K562 (cell line): ENCODE results near the gene DCAF8. TPM values are rescaled to one million over a fixed set of nuclear protein-coding genes. Genes with fewer than 3 reads are reported as not detected.
A peak's percentile ranks its signal among the peaks of the same experiment; 100 is the strongest.

ENCODE experiments used
- ATAC-seq: fragments of 200-7000 bp; cut with Tn5 transposase; 3 replicates; pipeline ENCODE4 v1.9.1; 2020; ENCODE audit warnings: moderate library complexity
- BruUV-seq: library from RNA; stranded (reverse); fragments of 400-500 nt; replicated peaks from 2 replicates; lab custom pipeline; 2021; lab: Mats Ljungman, UMichigan
- CTCF ChIA-PET: fragments of 300-600 bp; formaldehyde crosslinking; extraction: SDS; loops from one replicate; lab custom pipeline; 2021; ENCODE audit warnings: low intra/inter-chr PET ratio; lab: Yijun Ruan, JAX
- POLR2A ChIA-PET: fragments of 300-600, 350-650 bp; sonication (Branson Sonifier 250); formaldehyde crosslinking; extraction: SDS; loops from one replicate; lab custom pipeline; 2021; ENCODE audit warnings: antibody characterized with exemption, inconsistent platforms; lab: Yijun Ruan, JAX
- DNase-seq, 4 experiments: peaks; one replicate each; pipeline versions ENCODE4 v3.0.0 to v3.0.0-alpha.2; 2011 to 2018; ENCODE audit warnings: low spot score in 3 of 4, mixed read lengths in 3 of 4; ENCODE audit errors: extremely low read depth in 1 of 4
- FAIRE-seq: peaks from 2 replicates; lab custom pipeline; 2011; peaks lifted over from hg19 to GRCh38; lab: Jason Lieb, UNC
- H2AFZ ChIP-seq: 2 replicates; pipeline ENCODE4 v1.6.0; 2011; ENCODE audit warnings: low read depth, low read length, control low read depth, inconsistent platforms
- H3K27ac ChIP-seq: fragments of 200-600 bp; 3 replicates; pipeline ENCODE4 v1.8.0; 2011; ENCODE audit warnings: low read depth, mild to moderate bottlenecking, control low read depth, inconsistent platforms, low read length, moderate library complexity, mixed read lengths; ENCODE audit errors: extremely low read depth
- H3K27me3 ChIP-seq, 2 experiments: fragments of 300-600 bp in 1 of 2; 2 replicates in 1 of 2; 3 replicates in 1 of 2; pipeline versions ENCODE4 v1.6.0 to v1.8.0; 2011; ENCODE audit warnings: inconsistent platforms in 2 of 2, low read length in 2 of 2, mild to moderate bottlenecking in 1 of 2, mixed read lengths in 1 of 2, moderate library complexity in 1 of 2; ENCODE audit not compliant: control insufficient read depth in 2 of 2, insufficient read depth in 2 of 2
- H3K36me3 ChIP-seq: fragments of 300-600 bp; 3 replicates; pipeline ENCODE4 v1.8.0; 2011; ENCODE audit warnings: mild to moderate bottlenecking, low read length, inconsistent platforms; ENCODE audit not compliant: control insufficient read depth, insufficient read depth
- H3K4me1 ChIP-seq, 2 experiments: fragments of 200-600 bp in 1 of 2; replicated peaks in 1 of 2; 2 replicates in 1 of 2; 3 replicates in 1 of 2; pipeline versions ENCODE4 v1.5.1 to v1.8.0; 2011; ENCODE audit warnings: inconsistent platforms in 2 of 2, low read length in 2 of 2, mild to moderate bottlenecking in 1 of 2, mixed read lengths in 1 of 2, moderate library complexity in 1 of 2; ENCODE audit not compliant: control insufficient read depth in 2 of 2, insufficient read depth in 2 of 2
- H3K4me2 ChIP-seq: 2 replicates; pipeline ENCODE4 v1.6.1; 2011; ENCODE audit warnings: low read length, control low read depth, inconsistent platforms, mixed read lengths; ENCODE audit not compliant: insufficient read depth
- H3K4me3 ChIP-seq: fragments of 200-600 bp; sonication (generic), shearing (Covaris generic); 2 replicates; pipeline ENCODE4 v1.5.1; 2016; ENCODE audit warnings: control low read depth, inconsistent platforms
- H3K79me2 ChIP-seq: fragments of 200-600 bp; 3 replicates; pipeline ENCODE4 v1.8.0; 2011; ENCODE audit warnings: low read length, inconsistent platforms; ENCODE audit not compliant: control insufficient read depth, insufficient read depth
- H3K9ac ChIP-seq, 2 experiments: 2 replicates each; pipeline versions ENCODE4 v1.6.0 to v1.6.1; 2011; ENCODE audit warnings: low read depth in 2 of 2, low read length in 2 of 2, control low read depth in 1 of 2, inconsistent platforms in 1 of 2, mild to moderate bottlenecking in 1 of 2, mixed read lengths in 1 of 2; ENCODE audit not compliant: insufficient read depth in 1 of 2
- H3K9me1 ChIP-seq: one replicate; pipeline ENCODE4 v1.6.0; 2011; ENCODE audit warnings: inconsistent platforms, mild to moderate bottlenecking, low read length, moderate library complexity; ENCODE audit not compliant: control insufficient read depth, insufficient read depth
- H3K9me3 ChIP-seq: replicated peaks from 2 replicates; pipeline ENCODE4 v1.5.1; 2011; ENCODE audit warnings: low read depth, low read length, inconsistent platforms; ENCODE audit not compliant: control insufficient read depth, insufficient read depth
- H4K20me1 ChIP-seq: replicated peaks from 2 replicates; pipeline ENCODE4 v1.6.1; 2011; ENCODE audit warnings: low read length, inconsistent platforms, mixed read lengths; ENCODE audit not compliant: control insufficient read depth, insufficient read depth
- GTF2F1 ChIP-seq: IDR thresholded peaks from 2 replicates; pipeline ENCODE4 v1.6.1; 2011; ENCODE audit warnings: low read depth, low read length, improper control_type of control experiment
- KAT2B ChIP-seq: IDR thresholded peaks from one replicate; pipeline ENCODE4 v1.6.1; 2012; ENCODE audit warnings: low read depth, mild to moderate bottlenecking, control low read depth, inconsistent platforms, low read length, moderate library complexity
- NONO ChIP-seq, 2 experiments: fragments of 200-400 bp in 1 of 2; fragments of 450-650 bp in 1 of 2; formaldehyde crosslinking in 1 of 2; IDR thresholded peaks; 2 replicates each; pipeline ENCODE4 v1.6.1; 2017; ENCODE audit warnings: low read depth in 2 of 2, mild to moderate bottlenecking in 2 of 2, moderate library complexity in 2 of 2, low read length in 1 of 2
- SAFB2 ChIP-seq: fragments of 200-400 bp; formaldehyde crosslinking; IDR thresholded peaks from 2 replicates; pipeline ENCODE4 v1.6.1; 2018; ENCODE audit warnings: borderline replicate concordance, low read length, low read depth, moderate library complexity; ENCODE audit not compliant: severe bottlenecking
- TCF7 ChIP-seq: sonication (generic); IDR thresholded peaks from 2 replicates; pipeline ENCODE4 v1.6.1; 2016; ENCODE audit warnings: antibody characterized with exemption, borderline replicate concordance
- ZNF165 ChIP-seq: fragments of 250-450 bp; sonication (Bioruptor Pico); IDR thresholded peaks from 2 replicates; pipeline ENCODE4 v1.4.0; 2020; ENCODE audit warnings: borderline replicate concordance
- ZNF217 ChIP-seq: sonication (generic); formaldehyde crosslinking; IDR thresholded peaks from 2 replicates; pipeline ENCODE4 v1.8.0; 2022; ENCODE audit warnings: mild to moderate bottlenecking, missing genetic modification reagents
- ZNF263 ChIP-seq: sonication (generic); formaldehyde crosslinking; IDR thresholded peaks from 2 replicates; pipeline ENCODE4 v1.8.0; 2022; ENCODE audit warnings: mild to moderate bottlenecking, missing genetic modification reagents, borderline replicate concordance
- ZNF766 ChIP-seq: fragments of 200-800 bp; sonication (Bioruptor generic); conservative IDR thresholded peaks from 2 replicates; pipeline ENCODE4 v1.6.1; 2016; ENCODE audit warnings: missing genetic modification characterization, missing compliant biosample characterization
- WGBS: fragments of 100-300 bp; shearing (Covaris generic); methylation state at CpG from one replicate; pipeline ENCODE4 v1.1.6; 2016; ENCODE audit warnings: low coverage, mixed read lengths; ENCODE audit not compliant: insufficient coverage; ENCODE audit errors: missing lambda C conversion rate; 5-methylcytosine and 5-hydroxymethylcytosine counted together
- in situ Hi-C: fragments of 300-500 bp; cut with MboI; formaldehyde crosslinking; loops from 4 replicates; pipeline ENCODE4 v1.15.0; 2018; ENCODE audit warnings: inconsistent platforms, mixed read lengths
- intact Hi-C: fragments of 100-400 bp; cut with micrococcal nuclease; formaldehyde crosslinking; loops from 2 replicates; pipeline ENCODE4 v1.14.2; 2022
- polyA plus RNA-seq, 8 experiments: library from polyadenylated mRNA; depleted of rRNA in 4 of 8; stranded (reverse) in 5 of 8; unstranded in 3 of 8; fragments of >200 nt; fragmentation: Nextera tagmentation in 2 of 8; fragmentation: Illumina TruSeq in 1 of 8; extraction: Ambion mirVana in 2 of 8; extraction: Trizol in 1 of 8; gene quantifications; 2 replicates each; pipeline versions ENCODE4 v1.2.1 to v1.2.3, GENCODE V29; 2011 to 2014; ENCODE audit warnings: inconsistent platforms in 1 of 8, missing spikeins in 1 of 8
- total RNA-seq, 7 experiments: library from RNA; depleted of rRNA in 6 of 7; stranded (reverse); fragments of >200 nt in 6 of 7; fragmentation: Illumina TruSeq in 2 of 7; extraction: Trizol in 2 of 7; gene quantifications; 2 replicates each; pipeline versions ENCODE4 v1.2.1 to v1.2.3, GENCODE V29; 2011 to 2021; ENCODE audit warnings: low replicate concordance in 1 of 7
- TF ChIP-seq, protein P1 (sequence below): sonication (generic); formaldehyde crosslinking; IDR thresholded peaks from 2 replicates; pipeline ENCODE4 v1.8.0; 2022; ENCODE audit warnings: mild to moderate bottlenecking, missing genetic modification reagents, borderline replicate concordance
- TF ChIP-seq, protein P2 (sequence below), 3 experiments: IDR thresholded peaks in 2 of 3; conservative IDR thresholded peaks in 1 of 3; 2 replicates each; pipeline ENCODE4 v1.5.1; 2011 to 2012; ENCODE audit warnings: low read length in 3 of 3, mild to moderate bottlenecking in 3 of 3, control low read depth in 2 of 3, improper control_type of control experiment in 1 of 3, inconsistent platforms in 1 of 3, low read depth in 1 of 3, mixed read lengths in 1 of 3, moderate library complexity in 1 of 3; ENCODE audit not compliant: insufficient read depth in 2 of 3
- TF ChIP-seq, protein P3 (sequence below): fragments of 250-450 bp; sonication (Bioruptor Pico); IDR thresholded peaks from 2 replicates; pipeline ENCODE4 v1.5.0; 2022; ENCODE audit warnings: mild to moderate bottlenecking
- TF ChIP-seq, protein P4 (sequence below), 2 experiments: fragments of 250-450 bp in 1 of 2; fragments of 450-650 bp in 1 of 2; sonication (Bioruptor Pico) in 1 of 2; IDR thresholded peaks; 2 replicates each; pipeline versions ENCODE4 v1.6.1 to v1.8.0; 2016 to 2021; ENCODE audit warnings: mild to moderate bottlenecking in 2 of 2, moderate library complexity in 2 of 2, missing compliant biosample characterization in 1 of 2, missing genetic modification characterization in 1 of 2

The DCAF8 gene
- total and polyA plus RNA-seq, 9 of the 15 experiments (the other 6 are each of a cell fraction or from before 2014, with no cell fraction given) = 11.6 to 149 (median 81.3) TPM

DNA sequence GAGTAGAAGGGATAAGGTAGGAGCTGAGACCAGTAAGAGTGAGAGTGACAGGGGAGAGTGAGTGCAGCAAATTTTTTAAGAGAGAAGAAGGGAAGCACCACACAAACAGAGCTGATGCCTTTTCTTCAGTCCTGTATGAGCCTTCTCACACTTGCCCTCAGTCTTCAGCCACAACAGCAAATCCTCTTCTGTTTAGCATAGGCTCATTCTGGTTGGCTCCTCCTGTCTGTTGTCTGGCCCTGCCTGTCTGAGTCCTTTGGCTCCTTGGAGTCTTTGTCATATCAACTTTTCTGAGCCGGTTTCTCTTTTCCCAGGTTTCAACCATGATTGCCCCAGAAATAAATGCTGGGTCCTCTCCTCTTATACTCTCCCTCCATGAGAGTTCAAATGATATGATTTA, 84.7 kb downstream of the DCAF8 start:
- ChIA-PET CTCF (no interaction called here), POLR2A (no interaction called here)
- DNase-seq = no peak
- no peak overlapping the region for H3K9ac ChIP-seq
- no peaks in the 10 kb centered on the region for H4K20me1 ChIP-seq
- no peaks in the 10 kb centered on the region for H3K9me1 ChIP-seq
- no peaks in the 10 kb centered on the region for H3K9me3 ChIP-seq
- in situ Hi-C loops = no loop called here
- H3K4me2 ChIP-seq = no peak overlapping the region
- TF ChIP-seq SAFB2 (no peak), KAT2B (no peak), NONO (IDR thresholded peaks at IDR 0.05; ENCODE audit: low read depth in 2 of 2, low read length in 1 of 2) (no peak), GTF2F1 (no peak), ZNF165 (CRISPR knock-in tag) (no peak), ZNF263 (CRISPR knock-in tag) (no peak), ZNF766 (CRISPR knock-in tag) (no peak), TCF7 (no peak), ZNF217 (CRISPR knock-in tag) (no peak)
- TF ChIP-seq, protein P1, sequence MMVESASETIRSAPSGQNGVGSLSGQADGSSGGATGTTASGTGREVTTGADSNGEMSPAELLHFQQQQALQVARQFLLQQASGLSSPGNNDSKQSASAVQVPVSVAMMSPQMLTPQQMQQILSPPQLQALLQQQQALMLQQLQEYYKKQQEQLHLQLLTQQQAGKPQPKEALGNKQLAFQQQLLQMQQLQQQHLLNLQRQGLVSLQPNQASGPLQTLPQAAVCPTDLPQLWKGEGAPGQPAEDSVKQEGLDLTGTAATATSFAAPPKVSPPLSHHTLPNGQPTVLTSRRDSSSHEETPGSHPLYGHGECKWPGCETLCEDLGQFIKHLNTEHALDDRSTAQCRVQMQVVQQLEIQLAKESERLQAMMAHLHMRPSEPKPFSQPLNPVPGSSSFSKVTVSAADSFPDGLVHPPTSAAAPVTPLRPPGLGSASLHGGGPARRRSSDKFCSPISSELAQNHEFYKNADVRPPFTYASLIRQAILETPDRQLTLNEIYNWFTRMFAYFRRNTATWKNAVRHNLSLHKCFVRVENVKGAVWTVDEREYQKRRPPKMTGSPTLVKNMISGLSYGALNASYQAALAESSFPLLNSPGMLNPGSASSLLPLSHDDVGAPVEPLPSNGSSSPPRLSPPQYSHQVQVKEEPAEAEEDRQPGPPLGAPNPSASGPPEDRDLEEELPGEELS (CRISPR knock-in tag) = no peak
- TF ChIP-seq, protein P2, sequence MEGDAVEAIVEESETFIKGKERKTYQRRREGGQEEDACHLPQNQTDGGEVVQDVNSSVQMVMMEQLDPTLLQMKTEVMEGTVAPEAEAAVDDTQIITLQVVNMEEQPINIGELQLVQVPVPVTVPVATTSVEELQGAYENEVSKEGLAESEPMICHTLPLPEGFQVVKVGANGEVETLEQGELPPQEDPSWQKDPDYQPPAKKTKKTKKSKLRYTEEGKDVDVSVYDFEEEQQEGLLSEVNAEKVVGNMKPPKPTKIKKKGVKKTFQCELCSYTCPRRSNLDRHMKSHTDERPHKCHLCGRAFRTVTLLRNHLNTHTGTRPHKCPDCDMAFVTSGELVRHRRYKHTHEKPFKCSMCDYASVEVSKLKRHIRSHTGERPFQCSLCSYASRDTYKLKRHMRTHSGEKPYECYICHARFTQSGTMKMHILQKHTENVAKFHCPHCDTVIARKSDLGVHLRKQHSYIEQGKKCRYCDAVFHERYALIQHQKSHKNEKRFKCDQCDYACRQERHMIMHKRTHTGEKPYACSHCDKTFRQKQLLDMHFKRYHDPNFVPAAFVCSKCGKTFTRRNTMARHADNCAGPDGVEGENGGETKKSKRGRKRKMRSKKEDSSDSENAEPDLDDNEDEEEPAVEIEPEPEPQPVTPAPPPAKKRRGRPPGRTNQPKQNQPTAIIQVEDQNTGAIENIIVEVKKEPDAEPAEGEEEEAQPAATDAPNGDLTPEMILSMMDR (IDR thresholded peaks at IDR 0.05 in 2 of 3, conservative IDR thresholded peaks at IDR 0.05 in 1 of 3; ENCODE audit: insufficient read depth in 2 of 3, low read depth in 1 of 3, low read length in 3 of 3) = no peak
- TF ChIP-seq, protein P3, sequence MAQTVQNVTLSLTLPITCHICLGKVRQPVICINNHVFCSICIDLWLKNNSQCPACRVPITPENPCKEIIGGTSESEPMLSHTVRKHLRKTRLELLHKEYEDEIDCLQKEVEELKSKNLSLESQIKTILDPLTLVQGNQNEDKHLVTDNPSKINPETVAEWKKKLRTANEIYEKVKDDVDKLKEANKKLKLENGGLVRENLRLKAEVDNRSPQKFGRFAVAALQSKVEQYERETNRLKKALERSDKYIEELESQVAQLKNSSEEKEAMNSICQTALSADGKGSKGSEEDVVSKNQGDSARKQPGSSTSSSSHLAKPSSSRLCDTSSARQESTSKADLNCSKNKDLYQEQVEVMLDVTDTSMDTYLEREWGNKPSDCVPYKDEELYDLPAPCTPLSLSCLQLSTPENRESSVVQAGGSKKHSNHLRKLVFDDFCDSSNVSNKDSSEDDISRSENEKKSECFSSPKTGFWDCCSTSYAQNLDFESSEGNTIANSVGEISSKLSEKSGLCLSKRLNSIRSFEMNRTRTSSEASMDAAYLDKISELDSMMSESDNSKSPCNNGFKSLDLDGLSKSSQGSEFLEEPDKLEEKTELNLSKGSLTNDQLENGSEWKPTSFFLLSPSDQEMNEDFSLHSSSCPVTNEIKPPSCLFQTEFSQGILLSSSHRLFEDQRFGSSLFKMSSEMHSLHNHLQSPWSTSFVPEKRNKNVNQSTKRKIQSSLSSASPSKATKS (CRISPR knock-in tag) = no peak
- TF ChIP-seq, protein P4, sequence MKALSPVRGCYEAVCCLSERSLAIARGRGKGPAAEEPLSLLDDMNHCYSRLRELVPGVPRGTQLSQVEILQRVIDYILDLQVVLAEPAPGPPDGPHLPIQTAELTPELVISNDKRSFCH (CRISPR knock-in tag; IDR thresholded peaks at IDR 0.05) = no peak
- TF ChIP-seq, protein P4 (tag; IDR thresholded peaks at IDR 0.05) = no peak
- intact Hi-C loops = no loop called here
- H3K27ac ChIP-seq = no peak overlapping the region
- H3K79me2 ChIP-seq = no peaks in the 10 kb centered on the region
- BruUV-seq = no TSS peak
- peaks cover 46 to 62% of the 10 kb centered on the region in 2 experiments for H3K27me3 ChIP-seq
- H3K36me3 ChIP-seq = no peaks in the 10 kb centered on the region
- no peaks in the 10 kb centered on the region for H3K4me1 ChIP-seq
- H3K4me3 ChIP-seq = no peak overlapping the region
- ATAC-seq = peak; percentile 23; the same call in 1 of the 3 replicates
- 13% methylated on average over 1 of the region's 1 CpG for WGBS
- FAIRE-seq = no peak
- H2AFZ ChIP-seq = no peak overlapping the region
